NOMO-1 (cell line): ENCODE data around the gene TAT.

ENCODE experiments used
- DNase-seq, 2 experiments: peaks; one replicate each; lab custom pipeline; 2025; ENCODE audit not compliant: unreplicated experiment in 2 of 2; lab: John Stamatoyannopoulos, UW

TAT gene

GRCh38 chr16:71547168-71547567 is 29.7 kb downstream of the TAT start:
- no peak for DNase-seq

GRCh38 chr16:71542377-71542776 is 34.5 kb downstream of the TAT start:
- DNase-seq: peak in 1 of 2 experiments; percentile 15

- DNase-seq: peak in 1 of 2 experiments; percentile 16
These were observed 39.2 kb downstream of the TAT start for GRCh38 chr16:71537643-71538042.

- DNase-seq: no peak
These were observed 40.0 kb downstream of the TAT start for GRCh38 chr16:71536752-71537499.

GRCh38 chr16:71532366-71532765 is 44.5 kb downstream of the TAT start:
- no peak for DNase-seq

GRCh38 chr16:71528863-71529262 is 48.0 kb downstream of the TAT start:
- DNase-seq: no peak

- no peak for DNase-seq
These were observed 48.6 kb downstream of the TAT start for GRCh38 chr16:71528257-71528656.

GRCh38 chr16:71526111-71526631 is 50.7 kb downstream of the TAT start, which contains the start of gene CHST4:
CHST4 (plus strand) TSS chr16:71526426; CDS start chr16:71536678, 10,252 bp downstream.
- peak; percentile 59 to 78 for DNase-seq

- DNase-seq: no peak
These were observed 52.0 kb downstream of the TAT start for GRCh38 chr16:71524566-71525553.

- no peak for DNase-seq
These were observed 56.3 kb downstream of the TAT start for GRCh38 chr16:71520550-71520949.
